ENCODE data around the gene DMC1. TPM values are rescaled to one million over a fixed set of nuclear protein-coding genes. Genes with fewer than 3 reads are reported as not detected.
"Not testable (repeated sequence)": the region's sequence is repeated elsewhere in the genome, so short reads cannot be mapped to it uniquely, and the experiment has no call there.

Gene DMC1
- total RNA-seq, 6 experiments from 2014 or later: 0.55 TPM; not detected in 5

GRCh38 chr22:38599466-38599865 lies 29.5 kb upstream of the DMC1 start:
- Histone ChIP-seq H3K4me3 (no peak overlapping the region), H3K4me1 (no peaks in the 10 kb centered on the region), H3K9me3 (no peaks in the 10 kb centered on the region), H3K27me3 (no peaks in the 10 kb centered on the region), H3K36me3 (no peaks in the 10 kb centered on the region), H3K27ac (no peak overlapping the region)
- intact Hi-C loops (cut with DNase I): no loop called here
- no peak for ATAC-seq
- no CpG with 5 or more reads among the region's 10 CpGs for WGBS (ENCODE audit: insufficient coverage, low coverage, low lambda C conversion rate, missing lambda C conversion rate)
- no peak for DNase-seq
- no peak for TF ChIP-seq POLR2A (IDR thresholded peaks at IDR 0.05)
- TF ChIP-seq CTCF (IDR thresholded peaks at IDR 0.05): no peak

DNA sequence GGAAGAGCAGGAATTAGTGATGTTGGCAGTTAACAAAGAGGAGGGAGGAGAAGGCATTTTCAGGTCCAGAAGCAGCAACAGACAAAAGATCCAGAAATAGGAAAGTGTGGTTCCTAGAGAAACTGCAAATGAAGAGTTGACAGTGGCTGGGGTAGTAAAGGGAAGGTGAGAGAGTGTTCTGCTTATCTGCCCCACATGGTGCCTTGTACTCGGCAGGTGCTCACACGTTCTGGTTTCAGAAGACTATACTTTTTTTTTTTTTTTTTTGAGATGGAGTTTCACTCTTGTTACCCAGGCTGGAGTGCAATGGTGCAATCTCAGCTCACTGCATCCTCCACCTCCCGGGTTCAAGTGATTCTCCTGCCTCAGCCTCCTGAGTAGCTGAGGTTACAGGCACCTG lies 12.9 kb upstream of the DMC1 start:
- H3K4me1 ChIP-seq; ATAC-seq; H3K27me3 ChIP-seq; DNase-seq; H3K4me3 ChIP-seq; H3K36me3 ChIP-seq; intact Hi-C loops (cut with DNase I); H3K9me3 ChIP-seq; H3K27ac ChIP-seq: not testable (repeated sequence)
- WGBS (ENCODE audit: insufficient coverage, low coverage, low lambda C conversion rate, missing lambda C conversion rate): 48% methylated on average over 2 of the region's 3 CpGs

- TF ChIP-seq POLR2A (IDR thresholded peaks at IDR 0.05) (no peak), CTCF (IDR thresholded peaks at IDR 0.05) (no peak)
- Histone ChIP-seq H3K27me3 (no peaks in the 10 kb centered on the region), H3K4me1 (no peaks in the 10 kb centered on the region), H3K9me3 (no peaks in the 10 kb centered on the region), H3K4me3 (no peak overlapping the region), H3K27ac (no peak overlapping the region), H3K36me3 (no peaks in the 10 kb centered on the region)
- DNase-seq (no peak), ATAC-seq (no peak)
- WGBS (ENCODE audit: insufficient coverage, low coverage, low lambda C conversion rate, missing lambda C conversion rate): 67% methylated on average over 4 of the region's 5 CpGs
- intact Hi-C loops (cut with DNase I): no loop called here
Observed at GRCh38 chr22:38578505-38578904, 8.5 kb upstream of the DMC1 start.

GRCh38 chr22:38572065-38572464 lies 2.1 kb upstream of the DMC1 start:
- ATAC-seq (peak; percentile 37 to 49 (median 47)), DNase-seq (no peak)
- H3K27ac ChIP-seq: no peak overlapping the region
- TF ChIP-seq CTCF (IDR thresholded peaks at IDR 0.05) (peak; percentile 52 to 62 (median 55)), POLR2A (IDR thresholded peaks at IDR 0.05) (no peak)
- WGBS (ENCODE audit: insufficient coverage, low coverage, low lambda C conversion rate, missing lambda C conversion rate): 2% methylated on average over 3 of the region's 3 CpGs
- intact Hi-C loops (cut with DNase I): no loop called here
- H3K4me3 ChIP-seq: no peak overlapping the region
- H3K4me1 ChIP-seq: peaks cover 0 to 4% (median 0%) of the 10 kb centered on the region in 4 donors
- H3K36me3 ChIP-seq: no peaks in the 10 kb centered on the region
- no peaks in the 10 kb centered on the region for H3K9me3 ChIP-seq
- no peaks in the 10 kb centered on the region for H3K27me3 ChIP-seq

DNA sequence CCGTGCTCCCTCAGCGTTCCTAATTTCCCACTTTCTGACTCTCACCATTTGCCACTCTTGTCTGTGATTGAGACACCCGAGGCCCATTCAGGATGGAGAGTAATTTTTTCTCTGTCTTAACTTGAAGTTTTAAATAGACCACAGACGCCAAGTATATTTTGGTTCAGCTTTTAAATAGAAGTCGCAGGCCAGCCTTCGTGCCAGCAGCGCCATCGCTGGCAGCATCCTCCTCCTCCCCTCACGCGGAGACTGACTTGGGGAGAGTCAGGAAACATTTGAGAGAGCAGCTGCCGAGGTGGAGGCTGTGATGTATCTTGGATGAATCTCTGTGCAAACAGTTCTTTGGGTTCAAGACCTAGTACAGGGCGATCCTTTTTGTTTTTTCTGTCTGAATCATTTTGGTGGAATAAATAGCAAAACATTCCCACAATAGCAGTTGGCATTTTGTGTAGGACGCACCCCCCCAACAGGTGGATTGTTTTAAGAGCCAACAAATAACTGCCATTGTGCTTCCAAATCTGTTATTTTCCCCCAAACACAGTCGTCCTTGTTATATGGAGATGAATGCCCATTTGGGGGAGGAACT lies 889 bp upstream of the DMC1 start:
- Histone ChIP-seq H3K27ac (no peak overlapping the region), H3K9me3 (no peaks in the 10 kb centered on the region), H3K4me3 (peak overlapping the region; percentile 43 to 60 (median 57)), H3K27me3 (no peaks in the 10 kb centered on the region), H3K4me1 (peaks cover 0 to 4% (median 0%) of the 10 kb centered on the region in 4 donors), H3K36me3 (no peaks in the 10 kb centered on the region)
- DNase-seq (peak in 1 of 3 donors; percentile 27), ATAC-seq (peak; percentile 5 to 15 (median 8))
- no peak for TF ChIP-seq POLR2A (IDR thresholded peaks at IDR 0.05)
- no peak for TF ChIP-seq CTCF (IDR thresholded peaks at IDR 0.05)
- WGBS (ENCODE audit: insufficient coverage, low coverage, low lambda C conversion rate, missing lambda C conversion rate): 3% methylated on average over 14 of the region's 14 CpGs
- intact Hi-C loops (cut with DNase I): no loop called here
